Uterus (tissue), 4 donors: Measurements from ENCODE around the gene DCPS. TPM values are rescaled to one million over a fixed set of nuclear protein-coding genes. Genes with fewer than 3 reads are reported as not detected.
A peak's percentile ranks its signal among the peaks of the same experiment; 100 is the strongest.
"Not testable (repeated sequence)": the region's sequence is repeated elsewhere in the genome, so short reads cannot be mapped to it uniquely, and the experiment has no call there.

Experiments
- DNase-seq, 2 donors: peaks; one replicate each; pipeline ENCODE4 v3.0.0-alpha.2; 2019 to 2020
- H3K27ac ChIP-seq, 2 donors: fragments of 200-600 bp; sonication (generic); 1 replicate in 1 of 2; 2 replicates in 1 of 2; pipeline ENCODE4 v1.5.1; 2016 to 2018
- H3K27me3 ChIP-seq, 2 donors: fragments of 200-600 bp; sonication (generic); one replicate each; pipeline ENCODE4 v1.5.1; 2018 to 2019; ENCODE audit warnings: control low read depth in 1 of 2
- H3K36me3 ChIP-seq, 2 donors: fragments of 200-600 bp; sonication (generic); one replicate each; pipeline ENCODE4 v1.5.1; 2019; ENCODE audit warnings: control low read depth in 1 of 2
- H3K4me1 ChIP-seq, 2 donors: fragments of 200-600 bp; sonication (generic); one replicate each; pipeline ENCODE4 v1.5.1; 2018 to 2019; ENCODE audit warnings: control low read depth in 1 of 2
- H3K4me3 ChIP-seq, 2 donors: fragments of 200-600 bp; sonication (generic); 1 replicate in 1 of 2; 2 replicates in 1 of 2; pipeline ENCODE4 v1.5.1; 2018 to 2019; ENCODE audit warnings: mild to moderate bottlenecking in 1 of 2
- H3K9me3 ChIP-seq, 2 donors: fragments of 200-600 bp; sonication (generic); one replicate each; pipeline ENCODE4 v1.5.1; 2019; ENCODE audit warnings: control low read depth in 1 of 2
- POLR2A ChIP-seq, 2 donors: fragments of 450-650 bp; IDR thresholded peaks; one replicate each; pipeline ENCODE4 v1.6.1; 2016; ENCODE audit warnings: antibody characterized with exemption in 2 of 2, mild to moderate bottlenecking in 1 of 2, moderate library complexity in 1 of 2
- intact Hi-C: fragments of 100-400 bp; cut with DNase I; formaldehyde crosslinking; loops from one replicate; pipeline ENCODE4 v1.15.1; 2023; ENCODE audit warnings: low total_unique reads
- total RNA-seq, 4 donors: library from RNA; depleted of rRNA in 3 of 4; stranded (reverse); fragments of >200 nt in 3 of 4; gene quantifications; one replicate each; pipeline versions ENCODE4 v1.1.0 to v1.2.4, GENCODE V29; 2014 to 2023
- TF ChIP-seq, protein P1 (sequence below), 4 experiments: fragments of 200-600 bp in 2 of 4; fragments of 450-650 bp in 2 of 4; sonication (generic) in 2 of 4; IDR thresholded peaks; one replicate each; pipeline ENCODE4 v1.5.1; 2016 to 2019; ENCODE audit warnings: antibody characterized with exemption in 4 of 4, mild to moderate bottlenecking in 2 of 4, moderate library complexity in 1 of 4
- donor health status: DM: yes; HTN: yes; CAD: no.

The DCPS gene
- total RNA-seq, 4 donors from 2014 or later, result 6.4 to 19.7 (median 13.0) TPM

DNA sequence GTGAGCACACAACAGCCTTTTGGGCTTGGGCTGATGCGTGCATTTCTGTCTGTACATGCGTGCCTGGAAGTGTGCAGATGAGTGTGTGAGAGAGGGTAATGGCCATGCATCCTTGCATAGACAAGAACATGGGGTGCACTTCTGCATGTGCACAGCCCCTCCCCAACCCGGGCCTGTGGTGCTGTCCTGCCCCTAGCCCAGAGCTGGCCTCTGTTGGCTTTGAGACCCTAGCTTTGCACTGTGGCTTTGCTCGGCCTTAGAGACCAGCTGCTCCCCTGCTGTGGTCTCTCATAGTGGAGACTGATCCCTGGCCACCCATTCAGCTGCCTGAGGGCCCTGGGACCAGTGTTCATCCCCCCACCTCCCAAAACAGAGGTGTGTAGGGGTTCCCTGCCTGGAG, 77.0 kb downstream of the DCPS start:
- DNase-seq, result no peak

DNA sequence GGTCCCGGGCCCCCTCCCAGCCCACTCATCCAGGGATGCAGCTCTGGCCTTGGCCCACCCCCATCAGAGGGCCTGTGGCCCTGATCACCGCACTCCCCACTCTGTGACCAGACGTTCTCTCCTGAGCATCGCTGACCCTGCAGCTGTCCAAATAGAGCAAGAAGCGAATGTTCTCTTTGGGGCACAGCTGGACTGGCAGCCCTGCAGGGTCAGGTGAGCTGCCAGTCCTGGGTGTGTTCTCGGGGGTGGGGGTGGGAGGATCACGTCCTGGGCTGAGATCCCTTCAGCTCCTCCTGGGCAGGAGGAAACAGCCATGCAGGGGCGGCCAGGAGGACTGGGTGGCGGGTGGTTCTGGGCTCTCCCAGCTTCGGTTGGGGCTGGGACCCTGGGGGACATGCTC, 78.1 kb downstream of the DCPS start:
- DNase-seq, result peak in 1 of 2 donors; percentile 3
- H3K36me3 ChIP-seq, H3K4me3 ChIP-seq, H3K4me1 ChIP-seq, intact Hi-C loops, H3K27me3 ChIP-seq, H3K9me3 ChIP-seq, H3K27ac ChIP-seq: not testable (repeated sequence)

More for the DNA sequence above, 77.0 kb downstream of the DCPS start:
- no peaks in the 10 kb centered on the region for H3K36me3 ChIP-seq
- no peak for TF ChIP-seq POLR2A (IDR thresholded peaks at IDR 0.05)
- TF ChIP-seq, protein P1, sequence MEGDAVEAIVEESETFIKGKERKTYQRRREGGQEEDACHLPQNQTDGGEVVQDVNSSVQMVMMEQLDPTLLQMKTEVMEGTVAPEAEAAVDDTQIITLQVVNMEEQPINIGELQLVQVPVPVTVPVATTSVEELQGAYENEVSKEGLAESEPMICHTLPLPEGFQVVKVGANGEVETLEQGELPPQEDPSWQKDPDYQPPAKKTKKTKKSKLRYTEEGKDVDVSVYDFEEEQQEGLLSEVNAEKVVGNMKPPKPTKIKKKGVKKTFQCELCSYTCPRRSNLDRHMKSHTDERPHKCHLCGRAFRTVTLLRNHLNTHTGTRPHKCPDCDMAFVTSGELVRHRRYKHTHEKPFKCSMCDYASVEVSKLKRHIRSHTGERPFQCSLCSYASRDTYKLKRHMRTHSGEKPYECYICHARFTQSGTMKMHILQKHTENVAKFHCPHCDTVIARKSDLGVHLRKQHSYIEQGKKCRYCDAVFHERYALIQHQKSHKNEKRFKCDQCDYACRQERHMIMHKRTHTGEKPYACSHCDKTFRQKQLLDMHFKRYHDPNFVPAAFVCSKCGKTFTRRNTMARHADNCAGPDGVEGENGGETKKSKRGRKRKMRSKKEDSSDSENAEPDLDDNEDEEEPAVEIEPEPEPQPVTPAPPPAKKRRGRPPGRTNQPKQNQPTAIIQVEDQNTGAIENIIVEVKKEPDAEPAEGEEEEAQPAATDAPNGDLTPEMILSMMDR (IDR thresholded peaks at IDR 0.05), result no peak
- H3K27me3 ChIP-seq, result no peaks in the 10 kb centered on the region
- H3K9me3 ChIP-seq, result no peaks in the 10 kb centered on the region
- intact Hi-C loops, result no loop called here
- no peak overlapping the region for H3K4me3 ChIP-seq
- no peaks in the 10 kb centered on the region for H3K4me1 ChIP-seq
- no peak overlapping the region for H3K27ac ChIP-seq

DNA sequence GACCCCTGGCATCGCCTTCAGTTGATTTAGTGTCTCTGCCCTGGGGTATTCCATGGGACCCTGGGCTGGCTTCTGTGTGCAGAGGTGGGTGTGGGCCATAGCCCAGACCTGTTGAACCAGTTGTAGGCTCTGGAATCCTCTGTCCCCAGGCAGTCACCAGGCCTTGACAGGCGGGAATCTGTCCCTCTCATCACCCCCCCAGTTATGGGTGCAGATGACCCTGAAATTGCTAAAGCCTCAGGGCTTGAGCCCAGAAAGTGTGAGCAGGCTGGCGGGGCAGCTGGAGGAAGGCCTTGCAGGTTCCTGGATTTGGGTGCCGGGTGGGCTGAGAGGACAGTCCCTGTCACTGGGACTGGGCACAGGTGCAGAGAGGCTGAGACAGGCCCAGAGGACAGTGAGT, 78.8 kb downstream of the DCPS start:
- H3K4me1 ChIP-seq, H3K27me3 ChIP-seq, intact Hi-C loops, H3K27ac ChIP-seq, H3K9me3 ChIP-seq, H3K36me3 ChIP-seq, H3K4me3 ChIP-seq: not testable (repeated sequence)
- peak in 1 of 2 donors; percentile 8 for DNase-seq

DNA sequence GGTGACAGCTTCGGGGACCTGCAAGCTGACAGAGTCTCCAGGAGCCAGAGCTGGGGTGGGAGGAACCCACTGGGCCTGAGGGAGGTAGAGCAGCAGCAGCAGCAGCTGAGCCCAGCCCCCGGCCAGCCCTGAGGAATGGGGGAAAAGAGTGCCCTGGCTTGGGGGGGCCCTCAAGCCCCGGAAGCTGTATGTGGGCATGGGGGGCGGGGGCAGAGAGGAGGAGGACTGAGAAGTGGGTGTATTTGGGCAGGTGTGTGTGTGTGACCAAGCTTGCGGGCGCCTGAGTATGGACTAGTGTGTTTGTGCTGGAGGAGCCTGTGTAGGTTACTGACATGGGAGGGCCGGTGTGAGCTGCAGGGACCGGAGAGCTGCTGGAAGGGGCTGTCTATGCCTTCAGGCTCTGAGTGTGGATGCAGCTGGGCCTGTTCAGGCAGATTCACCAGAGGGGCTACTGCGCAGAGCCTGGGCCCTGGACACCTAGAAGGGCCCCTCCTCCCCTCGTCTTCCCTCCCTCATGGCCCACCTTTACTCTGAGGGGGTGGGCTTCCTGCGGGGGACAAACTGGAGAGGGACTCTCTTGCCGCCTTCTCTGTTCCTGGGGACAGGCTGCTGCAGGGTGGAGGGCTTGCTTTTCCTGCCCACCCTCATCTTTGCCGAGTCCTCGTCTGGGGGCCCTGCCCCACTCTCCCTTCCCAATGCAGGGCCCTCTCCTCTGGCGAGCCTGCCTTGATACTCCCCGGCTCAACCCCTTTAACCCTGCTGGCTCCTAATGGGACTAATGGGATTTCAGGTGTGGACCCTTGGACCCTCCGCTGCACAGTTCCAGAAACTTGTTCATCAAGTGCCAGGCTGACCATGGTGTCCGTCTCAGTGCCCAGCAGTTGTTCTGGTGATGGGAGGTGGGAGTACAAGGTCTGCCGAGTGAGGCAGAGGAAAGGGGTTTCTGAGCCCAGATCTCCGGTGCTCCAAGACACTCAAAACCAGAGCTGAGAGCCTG, 79.8 kb downstream of the DCPS start:
- DNase-seq, result peak in 1 of 2 donors; percentile 7
- no peaks in the 10 kb centered on the region for H3K9me3 ChIP-seq
- H3K36me3 ChIP-seq, result no peaks in the 10 kb centered on the region
- no peak overlapping the region for H3K27ac ChIP-seq
- H3K4me3 ChIP-seq, result no peak overlapping the region
- TF ChIP-seq, protein P1 (IDR thresholded peaks at IDR 0.05), result no peak
- no peak for TF ChIP-seq POLR2A (IDR thresholded peaks at IDR 0.05)
- no peaks in the 10 kb centered on the region for H3K27me3 ChIP-seq
- no peaks in the 10 kb centered on the region for H3K4me1 ChIP-seq
- intact Hi-C loops, result no loop called here

DNA sequence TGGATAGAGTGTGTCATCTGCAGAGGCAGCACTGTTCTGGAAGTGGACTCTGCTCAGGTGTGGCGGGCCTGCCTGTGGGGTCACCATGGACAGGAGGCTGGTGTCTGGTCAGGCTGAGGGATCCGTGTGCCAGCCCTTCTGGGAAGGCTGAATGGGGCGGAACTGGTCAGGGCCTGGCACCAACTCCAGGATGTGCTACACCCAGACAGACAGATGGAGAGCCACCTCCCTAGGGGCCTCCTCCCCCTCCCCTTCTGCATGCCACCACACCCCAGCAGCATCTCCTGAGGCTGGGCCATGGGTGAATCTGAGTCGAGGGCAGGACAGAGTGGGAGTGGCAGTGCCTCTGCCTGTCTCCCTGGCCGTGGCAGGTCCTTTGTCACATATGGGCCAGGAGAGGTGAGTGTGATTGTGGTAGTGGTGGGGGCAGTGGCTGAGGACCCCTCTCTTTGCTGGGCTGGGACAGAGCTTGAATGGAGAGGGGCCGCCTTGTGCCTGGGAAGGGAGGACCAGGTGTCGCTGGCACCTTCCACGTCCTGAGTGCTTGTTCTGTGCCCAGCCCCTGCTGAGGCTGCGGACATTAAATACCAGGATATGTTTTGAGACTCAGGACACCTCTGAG, 80.7 kb downstream of the DCPS start:
- TF ChIP-seq, protein P1 (IDR thresholded peaks at IDR 0.05), result no peak
- TF ChIP-seq POLR2A (IDR thresholded peaks at IDR 0.05), result no peak
- no peak overlapping the region for H3K4me3 ChIP-seq
- no peaks in the 10 kb centered on the region for H3K9me3 ChIP-seq
- H3K27ac ChIP-seq, result no peak overlapping the region
- intact Hi-C loops, result no loop called here
- H3K4me1 ChIP-seq, result no peaks in the 10 kb centered on the region
- no peak for DNase-seq
- no peaks in the 10 kb centered on the region for H3K36me3 ChIP-seq
- no peaks in the 10 kb centered on the region for H3K27me3 ChIP-seq
